Measurements from ENCODE around the gene MTHFD2.

The MTHFD2 gene

GRCh38 chr2:74267068-74267467 lies 68.7 kb downstream of the MTHFD2 start:
- no peak overlapping the region for H3K4me3 ChIP-seq (ENCODE audit: insufficient read depth in 1 of 2, low read depth in 1 of 2, low read length in 2 of 2)
- H2BK120ac ChIP-seq (ENCODE audit: low read depth, low read length): no peak overlapping the region
- no peak overlapping the region for H3K4me2 ChIP-seq (ENCODE audit: low read length, poor library complexity, severe bottlenecking)
- H4K8ac ChIP-seq (ENCODE audit: low read length): no peak overlapping the region
- H4K91ac ChIP-seq (ENCODE audit: low read length): no peak overlapping the region
- no peak overlapping the region for H3K9ac ChIP-seq (ENCODE audit: low read length)
- no peak overlapping the region for H3K14ac ChIP-seq (ENCODE audit: low read length in 2 of 2)
- H2BK5ac ChIP-seq (ENCODE audit: low read depth, low read length, poor library complexity, severe bottlenecking): no peak overlapping the region
- no peak overlapping the region for H2BK12ac ChIP-seq (ENCODE audit: low read length in 2 of 2)
- no peak overlapping the region for H2BK15ac ChIP-seq (ENCODE audit: low read depth, poor library complexity, severe bottlenecking)
- H3K23ac ChIP-seq (ENCODE audit: low read length in 2 of 2): no peak overlapping the region
- H3K4ac ChIP-seq (ENCODE audit: low read depth in 1 of 2, low read length in 2 of 2): no peak overlapping the region
- H2AFZ ChIP-seq (ENCODE audit: low read depth, low read length): no peak overlapping the region
- H3K9me3 ChIP-seq (ENCODE audit: control insufficient read depth, low read length): no peaks in the 10 kb centered on the region
- no peak overlapping the region for H3K18ac ChIP-seq (ENCODE audit: low read depth in 1 of 2, low read length in 2 of 2)
- no peak overlapping the region for H3K27ac ChIP-seq (ENCODE audit: low read length, poor library complexity, severe bottlenecking)
- 81% methylated on average over 4 of the region's 4 CpGs for WGBS
- H3K36me3 ChIP-seq (ENCODE audit: control insufficient read depth in 1 of 2, insufficient read depth in 2 of 2, low read depth in 1 of 2, low read length in 2 of 2): no peaks in the 10 kb centered on the region
- H3K79me1 ChIP-seq (replicated peaks; ENCODE audit: low read length, poor library complexity, severe bottlenecking): no peaks in the 10 kb centered on the region
- no peak overlapping the region for H2AK5ac ChIP-seq (ENCODE audit: low read length, severe bottlenecking)
- DNase-seq: no peak
- peaks cover 0 to 8% of the 10 kb centered on the region in 2 experiments for H3K27me3 ChIP-seq (ENCODE audit: control insufficient read depth in 1 of 2, insufficient read depth in 1 of 2, low read length in 2 of 2)
- H3K4me1 ChIP-seq (ENCODE audit: control insufficient read depth, insufficient read depth, low read depth, low read length): no peaks in the 10 kb centered on the region

Data from mesenchymal stem cell (in vitro differentiated cells and primary cell).